ENCODE data around the gene RIPOR3. TPM values are rescaled to one million over a fixed set of nuclear protein-coding genes. Genes with fewer than 3 reads are reported as not detected.

RIPOR3 gene
- total RNA-seq, 1 experiment from 2014 or later = 0.46 TPM

GRCh38 chr20:50629670-50630045, 61.7 kb downstream of the RIPOR3 start:
- no peak overlapping the region for H4K8ac ChIP-seq (replicated peaks; ENCODE audit: insufficient read length, low read depth, low read length)
- no CpG with 5 or more reads among the region's 7 CpGs for WGBS (ENCODE audit: extremely low coverage, insufficient read length, low lambda C conversion rate)
- H3K79me2 ChIP-seq (ENCODE audit: insufficient read depth, low read length) = no peaks in the 10 kb centered on the region
- H3K4me1 Mint-ChIP-seq = peaks cover 14 to 28% of the 10 kb centered on the region in 2 experiments
- H3K27me3 ChIP-seq (ENCODE audit: insufficient read depth, low read length) = no peaks in the 10 kb centered on the region
- H3K56ac ChIP-seq (ENCODE audit: insufficient read length, low read depth, low read length) = no peak overlapping the region
- H3K79me1 ChIP-seq (ENCODE audit: insufficient read depth, low read depth, low read length, poor library complexity, severe bottlenecking) = no peaks in the 10 kb centered on the region
- no peaks in the 10 kb centered on the region for H3K9me3 ChIP-seq (ENCODE audit: control insufficient read depth, low read depth, low read length)
- H3K14ac ChIP-seq (ENCODE audit: insufficient read depth, low read length) = no peak overlapping the region
- H4K5ac ChIP-seq (ENCODE audit: insufficient read length, low read depth, low read length) = no peak overlapping the region
- no peak overlapping the region for H3K4me3 Mint-ChIP-seq
- no peak overlapping the region for H2BK20ac ChIP-seq (ENCODE audit: low read depth, low read length, poor library complexity, severe bottlenecking)
- no peak overlapping the region for H3K4ac ChIP-seq (ENCODE audit: low read depth, low read length)
- no peaks in the 10 kb centered on the region for H4K20me1 ChIP-seq (ENCODE audit: control insufficient read depth, insufficient read depth, insufficient read length)
- H2BK5ac ChIP-seq (ENCODE audit: insufficient read length, low read length) = no peak overlapping the region
- H3K23ac ChIP-seq (ENCODE audit: insufficient read length, low read depth, low read length) = no peak overlapping the region
- H4K91ac ChIP-seq (ENCODE audit: insufficient read length, low read depth, low read length) = no peak overlapping the region
- H3K27ac Mint-ChIP-seq = no peak overlapping the region
- no peaks in the 10 kb centered on the region for H3K23me2 ChIP-seq (ENCODE audit: insufficient read length, low read depth, low read length, poor library complexity, severe bottlenecking)
- no peak overlapping the region for H2BK12ac ChIP-seq (ENCODE audit: insufficient read length, low read depth, low read length)
- no peak overlapping the region for H3K4me2 ChIP-seq (ENCODE audit: insufficient read depth, insufficient read length, low read length)
- no peak overlapping the region for H2AK5ac ChIP-seq (ENCODE audit: insufficient read length, low read length)
- no peak overlapping the region for H3K18ac ChIP-seq (ENCODE audit: insufficient read length, low read depth, low read length)
- H3K27ac ChIP-seq (ENCODE audit: insufficient read length, low read depth, low read length) = no peak overlapping the region
- H3K36me3 Mint-ChIP-seq (ENCODE audit: insufficient read depth in 1 of 3, low read depth in 3 of 3) = no peaks in the 10 kb centered on the region
- H3K9ac ChIP-seq (ENCODE audit: extremely low read depth, insufficient read length, low read length) = no peak overlapping the region
- H3T11ph ChIP-seq (ENCODE audit: low read length) = no peak overlapping the region
- H2BK120ac ChIP-seq (ENCODE audit: low read depth, low read length, poor library complexity, severe bottlenecking) = no peak overlapping the region
- no peak for TF ChIP-seq CTCF (conservative IDR thresholded peaks at IDR 0.05)
- H3K9me3 Mint-ChIP-seq = no peaks in the 10 kb centered on the region; a peak in 1 of 5 replicates
- H2AFZ ChIP-seq (ENCODE audit: low read length) = no peak overlapping the region
- no peaks in the 10 kb centered on the region; the same call in 1 of the 2 replicates for H3K4me1 ChIP-seq (ENCODE audit: insufficient read depth, low read length)
- DNase-seq = no peak
- H2BK15ac ChIP-seq (ENCODE audit: low read depth, low read length) = no peak overlapping the region
- H3K27me3 Mint-ChIP-seq (ENCODE audit: low read depth) = peaks cover 4% of the 10 kb centered on the region; the same call in 1 of the 2 replicates
